ENCODE results near the gene TMEM161A. TPM values are rescaled to one million over a fixed set of nuclear protein-coding genes. Genes with fewer than 3 reads are reported as not detected.

The TMEM161A gene
- total and polyA plus RNA-seq, 2 of the 13 experiments (the other 11 are each of a cell fraction or from before 2014, with no cell fraction given): 25.9 to 31.4 TPM

- no peak for DNase-seq (ENCODE audit: low spot score)
- no peak for FAIRE-seq
- 53% methylated on average over 3 of the region's 5 CpGs for WGBS (ENCODE audit: low lambda C conversion rate)
- Histone ChIP-seq H3K27me3 (ENCODE audit: control insufficient read depth in 1 of 2, insufficient read depth in 2 of 2, low read length in 2 of 2) (no peaks in the 10 kb centered on the region), H3K36me3 (replicated peaks in 1 of 2; ENCODE audit: control insufficient read depth in 1 of 2, insufficient read depth in 2 of 2, low read length in 2 of 2) (no peaks in the 10 kb centered on the region), H3K4me2 (ENCODE audit: low read depth, low read length) (no peak overlapping the region), H4K20me1 (ENCODE audit: insufficient read depth, low read length) (no peaks in the 10 kb centered on the region), H3K27ac (ENCODE audit: extremely low read length, insufficient read depth, low read length) (no peak overlapping the region), H3K4me3 (replicated peaks in 1 of 3; ENCODE audit: insufficient read depth in 1 of 3, low read depth in 2 of 3, low read length in 3 of 3) (no peak overlapping the region), H3K4me1 (ENCODE audit: insufficient read depth, low read length) (peaks cover 14% of the 10 kb centered on the region), H2AFZ (ENCODE audit: low read length) (no peak overlapping the region), H3K9me3 (ENCODE audit: low read length) (no peaks in the 10 kb centered on the region), H3K9ac (ENCODE audit: insufficient read depth, low read depth, low read length) (no peak overlapping the region), H3K79me2 (ENCODE audit: insufficient read depth, low read length) (peaks cover 5% of the 10 kb centered on the region)
- intact Hi-C loops (cut with micrococcal nuclease; ENCODE audit: unreplicated experiment) (loop anchor here (2.0 to 5.0 kb wide), 4 partner anchors 32 to 87 kb away; partner anchors contain the start of genes MEF2B and SLC25A42), in situ Hi-C loops (cut with HindIII; ENCODE audit: extremely low pct_ligation_motif_present, low pct_unique_long_range_greater_than_20kb) (loop anchor here (5.0 kb wide), 2 partner anchors 37 to 88 kb away; no protein-coding TSS in a partner anchor)
- ChIA-PET CTCF (ENCODE audit: low intra/inter-chr PET ratio, low total read pairs) (interaction anchor here (0.9 to 2.4 kb wide), 5 partner anchors 24 to 86 kb away, joined by 3 to 31 read pairs (median 4); partner anchors contain the start of gene SLC25A42), POLR2A (no interaction called here)
- no TSS peak for BruUV-seq (replicated peaks)
- ATAC-seq: no peak
- TF ChIP-seq ZNF674 (CRISPR knock-in tag; IDR thresholded peaks at IDR 0.05; ENCODE audit: low read depth) (no peak), ZNF782 (CRISPR knock-in tag; IDR thresholded peaks at IDR 0.05; ENCODE audit: borderline replicate concordance) (peak; percentile 0; the same call in 1 of the 2 replicates), ZNF761 (CRISPR knock-in tag; conservative IDR thresholded peaks at IDR 0.05) (no peak), ZFY (CRISPR knock-in tag; IDR thresholded peaks at IDR 0.05) (0 out of 2 replicates have a peak, but pooled peaks have one; percentile 2), KMT2B (CRISPR knock-in tag; IDR thresholded peaks at IDR 0.05) (0 out of 2 replicates have a peak, but pooled peaks have one; percentile 13), SALL1 (CRISPR knock-in tag; IDR thresholded peaks at IDR 0.05) (0 out of 2 replicates have a peak, but pooled peaks have one; percentile 39)
- TF ChIP-seq, protein P1, sequence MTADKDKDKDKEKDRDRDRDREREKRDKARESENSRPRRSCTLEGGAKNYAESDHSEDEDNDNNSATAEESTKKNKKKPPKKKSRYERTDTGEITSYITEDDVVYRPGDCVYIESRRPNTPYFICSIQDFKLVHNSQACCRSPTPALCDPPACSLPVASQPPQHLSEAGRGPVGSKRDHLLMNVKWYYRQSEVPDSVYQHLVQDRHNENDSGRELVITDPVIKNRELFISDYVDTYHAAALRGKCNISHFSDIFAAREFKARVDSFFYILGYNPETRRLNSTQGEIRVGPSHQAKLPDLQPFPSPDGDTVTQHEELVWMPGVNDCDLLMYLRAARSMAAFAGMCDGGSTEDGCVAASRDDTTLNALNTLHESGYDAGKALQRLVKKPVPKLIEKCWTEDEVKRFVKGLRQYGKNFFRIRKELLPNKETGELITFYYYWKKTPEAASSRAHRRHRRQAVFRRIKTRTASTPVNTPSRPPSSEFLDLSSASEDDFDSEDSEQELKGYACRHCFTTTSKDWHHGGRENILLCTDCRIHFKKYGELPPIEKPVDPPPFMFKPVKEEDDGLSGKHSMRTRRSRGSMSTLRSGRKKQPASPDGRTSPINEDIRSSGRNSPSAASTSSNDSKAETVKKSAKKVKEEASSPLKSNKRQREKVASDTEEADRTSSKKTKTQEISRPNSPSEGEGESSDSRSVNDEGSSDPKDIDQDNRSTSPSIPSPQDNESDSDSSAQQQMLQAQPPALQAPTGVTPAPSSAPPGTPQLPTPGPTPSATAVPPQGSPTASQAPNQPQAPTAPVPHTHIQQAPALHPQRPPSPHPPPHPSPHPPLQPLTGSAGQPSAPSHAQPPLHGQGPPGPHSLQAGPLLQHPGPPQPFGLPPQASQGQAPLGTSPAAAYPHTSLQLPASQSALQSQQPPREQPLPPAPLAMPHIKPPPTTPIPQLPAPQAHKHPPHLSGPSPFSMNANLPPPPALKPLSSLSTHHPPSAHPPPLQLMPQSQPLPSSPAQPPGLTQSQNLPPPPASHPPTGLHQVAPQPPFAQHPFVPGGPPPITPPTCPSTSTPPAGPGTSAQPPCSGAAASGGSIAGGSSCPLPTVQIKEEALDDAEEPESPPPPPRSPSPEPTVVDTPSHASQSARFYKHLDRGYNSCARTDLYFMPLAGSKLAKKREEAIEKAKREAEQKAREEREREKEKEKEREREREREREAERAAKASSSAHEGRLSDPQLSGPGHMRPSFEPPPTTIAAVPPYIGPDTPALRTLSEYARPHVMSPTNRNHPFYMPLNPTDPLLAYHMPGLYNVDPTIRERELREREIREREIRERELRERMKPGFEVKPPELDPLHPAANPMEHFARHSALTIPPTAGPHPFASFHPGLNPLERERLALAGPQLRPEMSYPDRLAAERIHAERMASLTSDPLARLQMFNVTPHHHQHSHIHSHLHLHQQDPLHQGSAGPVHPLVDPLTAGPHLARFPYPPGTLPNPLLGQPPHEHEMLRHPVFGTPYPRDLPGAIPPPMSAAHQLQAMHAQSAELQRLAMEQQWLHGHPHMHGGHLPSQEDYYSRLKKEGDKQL (CRISPR knock-in tag; IDR thresholded peaks at IDR 0.05; ENCODE audit: low read depth): no peak
- TF ChIP-seq, protein P2, sequence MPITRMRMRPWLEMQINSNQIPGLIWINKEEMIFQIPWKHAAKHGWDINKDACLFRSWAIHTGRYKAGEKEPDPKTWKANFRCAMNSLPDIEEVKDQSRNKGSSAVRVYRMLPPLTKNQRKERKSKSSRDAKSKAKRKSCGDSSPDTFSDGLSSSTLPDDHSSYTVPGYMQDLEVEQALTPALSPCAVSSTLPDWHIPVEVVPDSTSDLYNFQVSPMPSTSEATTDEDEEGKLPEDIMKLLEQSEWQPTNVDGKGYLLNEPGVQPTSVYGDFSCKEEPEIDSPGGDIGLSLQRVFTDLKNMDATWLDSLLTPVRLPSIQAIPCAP (CRISPR knock-in tag; IDR thresholded peaks at IDR 0.05; ENCODE audit: low read depth): no peak
- TF ChIP-seq, protein P3, sequence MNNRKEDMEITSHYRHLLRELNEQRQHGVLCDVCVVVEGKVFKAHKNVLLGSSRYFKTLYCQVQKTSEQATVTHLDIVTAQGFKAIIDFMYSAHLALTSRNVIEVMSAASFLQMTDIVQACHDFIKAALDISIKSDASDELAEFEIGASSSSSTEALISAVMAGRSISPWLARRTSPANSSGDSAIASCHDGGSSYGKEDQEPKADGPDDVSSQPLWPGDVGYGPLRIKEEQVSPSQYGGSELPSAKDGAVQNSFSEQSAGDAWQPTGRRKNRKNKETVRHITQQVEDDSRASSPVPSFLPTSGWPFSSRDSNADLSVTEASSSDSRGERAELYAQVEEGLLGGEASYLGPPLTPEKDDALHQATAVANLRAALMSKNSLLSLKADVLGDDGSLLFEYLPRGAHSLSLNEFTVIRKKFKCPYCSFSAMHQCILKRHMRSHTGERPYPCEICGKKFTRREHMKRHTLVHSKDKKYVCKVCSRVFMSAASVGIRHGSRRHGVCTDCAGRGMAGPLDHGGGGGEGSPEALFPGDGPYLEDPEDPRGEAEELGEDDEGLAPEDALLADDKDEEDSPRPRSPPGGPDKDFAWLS (CRISPR knock-in tag; IDR thresholded peaks at IDR 0.05; ENCODE audit: borderline replicate concordance): 0 out of 2 replicates have a peak, but pooled peaks have one; percentile 33
- TF ChIP-seq, protein P4, sequence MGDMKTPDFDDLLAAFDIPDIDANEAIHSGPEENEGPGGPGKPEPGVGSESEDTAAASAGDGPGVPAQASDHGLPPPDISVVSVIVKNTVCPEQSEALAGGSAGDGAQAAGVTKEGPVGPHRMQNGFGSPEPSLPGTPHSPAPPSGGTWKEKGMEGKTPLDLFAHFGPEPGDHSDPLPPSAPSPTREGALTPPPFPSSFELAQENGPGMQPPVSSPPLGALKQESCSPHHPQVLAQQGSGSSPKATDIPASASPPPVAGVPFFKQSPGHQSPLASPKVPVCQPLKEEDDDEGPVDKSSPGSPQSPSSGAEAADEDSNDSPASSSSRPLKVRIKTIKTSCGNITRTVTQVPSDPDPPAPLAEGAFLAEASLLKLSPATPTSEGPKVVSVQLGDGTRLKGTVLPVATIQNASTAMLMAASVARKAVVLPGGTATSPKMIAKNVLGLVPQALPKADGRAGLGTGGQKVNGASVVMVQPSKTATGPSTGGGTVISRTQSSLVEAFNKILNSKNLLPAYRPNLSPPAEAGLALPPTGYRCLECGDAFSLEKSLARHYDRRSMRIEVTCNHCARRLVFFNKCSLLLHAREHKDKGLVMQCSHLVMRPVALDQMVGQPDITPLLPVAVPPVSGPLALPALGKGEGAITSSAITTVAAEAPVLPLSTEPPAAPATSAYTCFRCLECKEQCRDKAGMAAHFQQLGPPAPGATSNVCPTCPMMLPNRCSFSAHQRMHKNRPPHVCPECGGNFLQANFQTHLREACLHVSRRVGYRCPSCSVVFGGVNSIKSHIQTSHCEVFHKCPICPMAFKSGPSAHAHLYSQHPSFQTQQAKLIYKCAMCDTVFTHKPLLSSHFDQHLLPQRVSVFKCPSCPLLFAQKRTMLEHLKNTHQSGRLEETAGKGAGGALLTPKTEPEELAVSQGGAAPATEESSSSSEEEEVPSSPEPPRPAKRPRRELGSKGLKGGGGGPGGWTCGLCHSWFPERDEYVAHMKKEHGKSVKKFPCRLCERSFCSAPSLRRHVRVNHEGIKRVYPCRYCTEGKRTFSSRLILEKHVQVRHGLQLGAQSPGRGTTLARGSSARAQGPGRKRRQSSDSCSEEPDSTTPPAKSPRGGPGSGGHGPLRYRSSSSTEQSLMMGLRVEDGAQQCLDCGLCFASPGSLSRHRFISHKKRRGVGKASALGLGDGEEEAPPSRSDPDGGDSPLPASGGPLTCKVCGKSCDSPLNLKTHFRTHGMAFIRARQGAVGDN (CRISPR knock-in tag; IDR thresholded peaks at IDR 0.05): peak; percentile 14; the same call in 1 of the 2 replicates
These were observed 1.6 kb upstream of the TMEM161A start for GRCh38 chr19:19139876-19140229.
